Measurements from ENCODE around the gene ODF2.
A peak's percentile ranks its signal among the peaks of the same experiment; 100 is the strongest.
"Not testable (repeated sequence)": the region's sequence is repeated elsewhere in the genome, so short reads cannot be mapped to it uniquely, and the experiment has no call there.

ODF2 gene

GRCh38 chr9:128424268-128424780, 31.5 kb upstream of the ODF2 start:
- no peak for DNase-seq (ENCODE audit: low read depth)

GRCh38 chr9:128428644-128429512, 26.9 kb upstream of the ODF2 start:
- DNase-seq (ENCODE audit: low read depth), result no peak

GRCh38 chr9:128429513-128430086, 26.2 kb upstream of the ODF2 start:
- no peak for DNase-seq (ENCODE audit: low read depth)

DNA sequence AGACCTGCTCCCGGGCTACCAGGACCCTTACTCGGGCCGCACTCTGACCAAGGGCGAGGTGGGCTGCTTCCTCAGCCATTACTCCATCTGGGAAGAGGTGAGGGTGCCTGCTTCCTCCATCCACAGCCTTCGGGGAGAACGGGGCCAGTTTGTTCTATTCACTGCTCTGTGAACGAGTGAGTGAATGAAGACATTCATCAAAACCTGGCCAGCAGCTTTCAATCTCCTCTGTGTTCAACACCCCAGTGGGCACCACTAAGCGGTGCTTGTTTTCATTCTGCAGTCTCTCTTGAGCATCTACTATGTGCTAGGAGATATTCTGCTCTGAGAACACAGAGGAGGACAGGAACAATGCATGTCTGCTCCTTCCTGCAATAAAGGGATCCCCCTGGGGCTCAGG, 24.6 kb upstream of the ODF2 start:
- no peak for DNase-seq (ENCODE audit: low read depth)

- DNase-seq (ENCODE audit: low read depth), result no peak
Measured at GRCh38 chr9:128434340-128434739, 21.5 kb upstream of the ODF2 start.

DNA sequence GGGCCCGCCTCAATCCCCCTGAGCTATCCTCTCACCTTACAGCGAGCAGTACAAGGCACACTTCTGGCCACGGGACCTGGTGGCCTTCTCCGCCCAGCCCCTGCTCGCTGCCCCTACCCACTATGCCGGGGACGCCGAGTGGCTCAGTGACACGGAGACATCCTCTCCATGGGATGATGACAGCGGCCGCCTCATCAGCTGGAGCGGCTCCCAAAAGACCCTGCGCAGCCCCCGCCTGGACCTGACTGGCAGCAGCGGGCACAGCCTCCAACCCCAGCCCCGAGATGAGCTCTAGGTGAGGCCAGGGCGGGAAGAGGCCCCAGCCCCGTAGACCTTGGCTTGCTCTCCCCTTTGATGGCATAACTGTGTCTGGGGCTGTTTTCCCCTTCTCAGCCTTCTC, 20.2 kb upstream of the ODF2 start:
- no peak for DNase-seq (ENCODE audit: low read depth)

DNA sequence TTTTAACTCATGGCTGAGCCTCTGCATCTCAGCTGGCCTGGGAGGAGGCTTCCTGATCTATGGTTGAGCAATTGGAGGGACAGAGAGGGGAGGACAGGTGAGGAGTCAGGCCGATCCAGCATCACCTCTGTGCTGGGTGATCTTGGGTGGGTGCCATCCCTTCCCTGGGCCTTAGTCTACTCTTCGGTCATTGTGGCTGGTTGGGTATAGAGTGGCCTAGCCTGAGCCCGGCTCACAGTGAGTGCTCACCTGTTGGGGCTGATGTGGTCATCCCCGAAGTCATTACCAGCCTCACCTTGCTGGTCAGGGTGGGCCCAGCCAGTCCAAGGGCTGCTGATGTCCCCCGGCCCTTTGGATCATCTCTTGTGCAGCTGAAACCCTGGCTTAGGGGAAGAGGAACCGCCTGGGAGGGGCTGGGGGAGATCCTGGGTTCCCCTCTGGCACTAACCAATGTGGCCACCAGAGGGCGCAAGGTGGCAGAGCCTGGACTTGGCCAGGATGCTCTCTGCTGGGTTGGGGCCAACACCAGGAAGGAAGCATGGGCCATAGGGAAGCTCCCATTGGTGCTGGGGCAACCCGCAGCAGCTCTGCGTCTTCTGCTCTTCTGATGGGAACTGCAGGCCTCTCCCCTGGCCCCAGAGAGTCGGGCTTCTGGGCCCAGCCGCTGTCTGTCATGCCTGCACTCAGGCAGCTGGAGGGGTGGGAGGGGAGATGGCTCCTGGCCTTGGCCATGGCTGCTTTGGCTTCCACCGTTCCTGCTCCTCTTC, 17.3 kb upstream of the ODF2 start:
- DNase-seq (ENCODE audit: low read depth), result peak; percentile 74

DNA sequence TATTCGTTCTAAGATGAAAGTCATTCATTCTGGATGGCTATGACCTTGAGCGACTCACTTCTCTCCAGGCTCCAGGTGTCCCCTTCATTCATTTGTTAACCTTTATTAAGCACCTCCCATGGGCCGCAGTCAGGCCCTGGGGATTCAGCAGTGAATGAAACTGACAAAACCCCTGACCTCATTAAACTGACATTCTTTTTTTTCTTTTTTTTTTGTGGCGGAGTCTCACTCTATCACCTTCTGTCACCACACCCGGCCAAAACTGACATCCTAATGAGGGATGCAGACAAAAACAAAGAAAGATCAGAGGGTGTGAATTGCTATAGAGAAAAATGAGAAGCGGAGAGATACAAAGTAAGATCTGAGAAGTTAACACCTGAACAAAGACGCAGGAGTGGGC, 16.5 kb upstream of the ODF2 start:
- no peak for DNase-seq (ENCODE audit: low read depth)

- no peak for DNase-seq (ENCODE audit: low read depth)
Measured at GRCh38 chr9:128442150-128442549, 13.7 kb upstream of the ODF2 start.

GRCh38 chr9:128446505-128446904, 9.3 kb upstream of the ODF2 start:
- not testable (repeated sequence) for DNase-seq (ENCODE audit: low read depth)

GRCh38 chr9:128448746-128449145, 7.1 kb upstream of the ODF2 start:
- no peak for DNase-seq (ENCODE audit: low read depth)

DNA sequence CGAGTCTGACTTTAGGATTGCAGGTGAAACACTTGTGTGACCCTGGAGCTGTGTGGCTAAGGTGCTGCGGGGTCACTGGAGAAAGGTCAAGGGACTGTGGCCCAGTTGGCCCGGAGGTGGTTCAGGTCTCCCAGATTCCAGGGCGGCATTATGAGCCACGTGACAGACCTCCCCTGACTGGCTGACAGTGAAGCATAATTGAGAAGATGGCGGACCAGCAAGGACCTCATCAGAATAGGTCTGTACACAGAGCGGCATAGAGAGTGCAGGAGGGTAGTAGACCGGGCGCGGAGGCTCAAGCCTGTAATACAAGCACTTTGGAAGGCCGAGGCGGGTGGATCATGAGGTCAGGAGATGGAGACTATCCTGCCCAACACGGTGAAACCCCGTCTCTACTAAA, 815 bp upstream of the ODF2 start:
- DNase-seq (ENCODE audit: low read depth), result no peak

- peak; percentile 55 for DNase-seq (ENCODE audit: low read depth)
Measured at GRCh38 chr9:128456613-128457061, 831 bp downstream of the ODF2 start.

GRCh38 chr9:128457207-128457606, 1.4 kb downstream of the ODF2 start:
- no peak for DNase-seq (ENCODE audit: low read depth)

DNA sequence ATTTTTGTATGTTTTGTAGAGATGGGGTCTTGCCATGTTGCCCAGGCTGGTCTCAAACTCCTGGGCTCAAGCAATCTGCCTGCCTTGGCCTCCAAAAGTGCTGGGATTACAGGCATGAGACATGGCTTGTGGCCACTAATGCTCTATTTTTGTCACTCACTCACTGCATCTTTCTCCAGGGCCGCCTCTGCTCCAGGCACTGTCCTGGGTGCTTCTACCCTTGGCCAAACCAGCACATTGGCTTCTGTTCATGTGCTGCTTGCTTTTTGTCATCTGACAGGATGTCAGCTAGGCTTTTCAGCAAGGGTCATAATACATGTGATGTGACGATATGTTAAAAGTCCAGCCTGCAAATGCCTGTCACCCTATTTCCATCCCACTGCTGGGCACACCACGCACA, 3.2 kb downstream of the ODF2 start:
- DNase-seq (ENCODE audit: low read depth), result no peak

GRCh38 chr9:128469070-128469469, 13.3 kb downstream of the ODF2 start:
- DNase-seq (ENCODE audit: low read depth), result no peak

GRCh38 chr9:128470560-128470959, 14.8 kb downstream of the ODF2 start:
- DNase-seq (ENCODE audit: low read depth), result no peak

DNA sequence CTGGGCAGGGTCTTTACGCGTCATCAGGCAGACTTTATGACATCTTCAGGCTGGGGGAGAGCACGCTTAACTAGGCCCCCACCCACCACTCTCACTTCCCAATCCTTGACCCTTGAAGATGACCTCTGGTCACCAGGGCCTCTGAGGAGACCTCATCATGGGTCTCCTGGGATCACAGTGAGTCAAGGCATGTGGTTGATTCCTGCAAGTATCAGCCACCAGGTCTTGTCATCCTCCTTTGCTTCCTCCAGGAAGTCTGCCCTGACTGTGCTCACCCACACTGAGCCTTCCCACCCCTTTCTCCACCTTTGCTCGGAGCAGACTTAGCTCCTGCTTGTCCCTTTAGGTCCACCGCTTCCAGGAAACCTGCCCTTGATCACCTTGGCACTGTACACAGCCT, 17.3 kb downstream of the ODF2 start:
- DNase-seq (ENCODE audit: low read depth), result no peak

DNA sequence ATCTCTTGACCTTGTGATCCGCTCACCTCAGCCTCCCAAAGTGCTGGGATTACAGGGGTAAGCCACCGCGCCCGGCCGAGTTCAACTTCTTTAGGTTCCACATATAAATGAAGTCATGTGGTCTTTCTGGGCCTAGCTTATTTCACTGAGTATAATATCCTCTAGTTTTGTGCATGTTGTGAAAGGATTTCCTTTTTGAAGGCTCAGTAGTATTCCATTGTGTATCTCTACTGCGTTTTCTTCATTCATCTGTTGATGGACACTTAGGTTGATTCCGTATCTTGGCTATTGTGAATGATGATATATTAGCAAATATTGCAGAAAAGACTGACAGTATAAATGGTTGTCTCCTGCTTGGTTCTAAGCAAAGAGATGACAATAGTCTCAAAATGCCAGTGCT, 20.1 kb downstream of the ODF2 start:
- no peak for DNase-seq (ENCODE audit: low read depth)

DNA sequence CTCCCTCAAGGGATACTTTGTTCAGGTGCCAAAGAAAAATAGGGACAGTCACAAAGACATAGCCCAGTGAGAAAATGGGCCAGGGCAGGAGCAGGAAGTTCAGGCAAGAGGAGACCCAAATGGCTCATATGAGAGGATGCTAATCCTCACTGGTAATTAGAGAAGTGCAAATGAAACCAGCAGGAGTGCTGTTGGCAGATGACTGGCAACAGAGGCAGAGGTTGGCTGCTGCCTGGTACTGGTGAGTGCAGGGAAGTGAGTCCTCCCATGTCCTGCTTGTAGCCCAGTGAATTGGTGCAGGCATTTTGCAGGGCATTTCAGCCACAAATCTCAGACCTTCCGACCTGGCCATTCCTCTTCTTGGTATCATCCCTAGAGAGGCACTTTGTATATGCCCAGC, 23.5 kb downstream of the ODF2 start:
- no peak for DNase-seq (ENCODE audit: low read depth)

DNA sequence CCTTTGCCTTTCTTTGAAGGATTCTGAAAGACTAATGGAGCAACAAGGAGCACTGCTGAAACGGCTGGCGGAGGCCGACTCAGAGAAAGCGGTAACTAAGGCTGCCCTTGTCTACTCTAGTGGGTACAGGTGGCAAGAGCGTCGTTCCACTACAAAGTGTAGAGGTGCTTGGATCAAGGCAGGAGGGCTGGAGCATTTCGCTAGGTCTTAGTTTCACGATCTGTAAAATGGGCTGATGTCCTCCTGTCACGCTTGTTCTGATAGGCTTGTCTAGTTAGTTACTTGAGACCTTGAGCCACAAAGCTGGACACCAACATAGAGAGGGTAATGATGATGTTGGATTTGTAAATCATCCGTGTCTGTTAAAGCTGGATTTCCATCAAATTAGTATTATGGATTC, 25.8 kb downstream of the ODF2 start:
- no peak for DNase-seq (ENCODE audit: low read depth)

GRCh38 chr9:128482186-128482585, 26.4 kb downstream of the ODF2 start:
- no peak for DNase-seq (ENCODE audit: low read depth)
